Osteoblast (primary cell): ENCODE data around the gene CD48. TPM values are rescaled to one million over a fixed set of nuclear protein-coding genes. Genes with fewer than 3 reads are reported as not detected.

Experiments used
- DNase-seq: peaks from one replicate; pipeline ENCODE4 v3.0.0; 2011; ENCODE audit warnings: low spot score, mixed read lengths; ENCODE audit not compliant: insufficient read length; ENCODE audit errors: missing footprints
- H2AFZ ChIP-seq: 2 replicates; pipeline ENCODE4 v1.6.0; 2011; ENCODE audit warnings: mild to moderate bottlenecking, low read length
- H3K27ac ChIP-seq: 2 replicates; pipeline ENCODE4 v1.5.1; 2011; ENCODE audit warnings: mild to moderate bottlenecking, low read depth, low read length, moderate library complexity
- H3K27me3 ChIP-seq: 2 replicates; pipeline ENCODE4 v1.6.0; 2012; ENCODE audit warnings: mild to moderate bottlenecking, control low read depth, inconsistent platforms, low read length, moderate library complexity; ENCODE audit not compliant: insufficient read depth
- H3K36me3 ChIP-seq: 2 replicates; pipeline ENCODE4 v1.5.1; 2011; ENCODE audit warnings: mild to moderate bottlenecking, low read length, control low read depth, moderate library complexity; ENCODE audit not compliant: insufficient read depth
- H3K4me1 ChIP-seq: 2 replicates; pipeline ENCODE4 v1.5.1; 2011; ENCODE audit warnings: mild to moderate bottlenecking, low read length, control low read depth, moderate library complexity; ENCODE audit not compliant: insufficient read depth
- H3K4me2 ChIP-seq: 2 replicates; pipeline ENCODE4 v1.6.0; 2011; ENCODE audit warnings: mild to moderate bottlenecking, low read length; ENCODE audit not compliant: insufficient read depth
- H3K4me3 ChIP-seq: fragments of 200-600 bp; sonication (generic); 3 replicates; pipeline ENCODE4 v1.5.1; 2012; ENCODE audit warnings: mild to moderate bottlenecking, low read length, inconsistent platforms; ENCODE audit not compliant: insufficient read depth
- H3K79me2 ChIP-seq: 2 replicates; pipeline ENCODE4 v1.6.0; 2012; ENCODE audit warnings: mild to moderate bottlenecking, low read length, control low read depth, inconsistent platforms; ENCODE audit not compliant: insufficient read depth
- H3K9me3 ChIP-seq: 2 replicates; pipeline ENCODE4 v1.5.1; 2011; ENCODE audit warnings: low read depth, low read length, control low read depth
- H4K20me1 ChIP-seq: 2 replicates; pipeline ENCODE4 v1.6.0; 2012; ENCODE audit warnings: mild to moderate bottlenecking, low read length, control low read depth; ENCODE audit not compliant: insufficient read depth
- total RNA-seq: library from RNA; depleted of rRNA; stranded (reverse); fragments of >200 nt; gene quantifications from 2 replicates; pipeline ENCODE4 v1.2.3, GENCODE V29; 2012
- TF ChIP-seq, protein P1 (sequence below): IDR thresholded peaks from 2 replicates; pipeline ENCODE4 v1.5.1; 2011; ENCODE audit warnings: mild to moderate bottlenecking, low read depth, low read length, moderate library complexity; ENCODE audit errors: extremely low read depth

The CD48 gene
- total RNA-seq, 1 donor = under 0.01 TPM

DNA sequence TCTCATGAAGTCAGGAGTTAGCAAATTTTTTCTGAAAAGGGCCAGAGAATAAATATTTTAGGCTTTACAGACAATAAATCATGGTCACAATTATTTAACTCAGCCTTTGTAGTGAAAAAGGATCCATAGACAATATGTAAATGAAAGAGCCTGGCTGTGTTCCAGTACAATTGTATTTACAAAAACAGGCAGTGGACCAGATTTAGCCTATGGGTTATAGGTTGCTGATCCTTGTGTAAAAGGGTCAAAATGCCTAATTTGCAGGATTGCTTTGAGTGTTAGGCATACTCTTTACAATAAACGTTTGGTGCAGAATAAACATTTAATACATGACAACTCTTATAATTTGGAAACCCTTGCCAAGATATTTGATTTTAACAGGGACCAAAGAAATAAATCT is 33.9 kb upstream of the CD48 start:
- Histone ChIP-seq H3K27ac (no peak overlapping the region), H3K4me2 (no peak overlapping the region), H3K27me3 (no peaks in the 10 kb centered on the region), H3K79me2 (no peaks in the 10 kb centered on the region), H3K4me1 (no peaks in the 10 kb centered on the region), H3K36me3 (no peaks in the 10 kb centered on the region), H4K20me1 (no peaks in the 10 kb centered on the region), H3K9me3 (no peaks in the 10 kb centered on the region), H3K4me3 (no peak overlapping the region), H2AFZ (no peak overlapping the region)
- no peak for DNase-seq
- TF ChIP-seq, protein P1, sequence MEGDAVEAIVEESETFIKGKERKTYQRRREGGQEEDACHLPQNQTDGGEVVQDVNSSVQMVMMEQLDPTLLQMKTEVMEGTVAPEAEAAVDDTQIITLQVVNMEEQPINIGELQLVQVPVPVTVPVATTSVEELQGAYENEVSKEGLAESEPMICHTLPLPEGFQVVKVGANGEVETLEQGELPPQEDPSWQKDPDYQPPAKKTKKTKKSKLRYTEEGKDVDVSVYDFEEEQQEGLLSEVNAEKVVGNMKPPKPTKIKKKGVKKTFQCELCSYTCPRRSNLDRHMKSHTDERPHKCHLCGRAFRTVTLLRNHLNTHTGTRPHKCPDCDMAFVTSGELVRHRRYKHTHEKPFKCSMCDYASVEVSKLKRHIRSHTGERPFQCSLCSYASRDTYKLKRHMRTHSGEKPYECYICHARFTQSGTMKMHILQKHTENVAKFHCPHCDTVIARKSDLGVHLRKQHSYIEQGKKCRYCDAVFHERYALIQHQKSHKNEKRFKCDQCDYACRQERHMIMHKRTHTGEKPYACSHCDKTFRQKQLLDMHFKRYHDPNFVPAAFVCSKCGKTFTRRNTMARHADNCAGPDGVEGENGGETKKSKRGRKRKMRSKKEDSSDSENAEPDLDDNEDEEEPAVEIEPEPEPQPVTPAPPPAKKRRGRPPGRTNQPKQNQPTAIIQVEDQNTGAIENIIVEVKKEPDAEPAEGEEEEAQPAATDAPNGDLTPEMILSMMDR = no peak

DNA sequence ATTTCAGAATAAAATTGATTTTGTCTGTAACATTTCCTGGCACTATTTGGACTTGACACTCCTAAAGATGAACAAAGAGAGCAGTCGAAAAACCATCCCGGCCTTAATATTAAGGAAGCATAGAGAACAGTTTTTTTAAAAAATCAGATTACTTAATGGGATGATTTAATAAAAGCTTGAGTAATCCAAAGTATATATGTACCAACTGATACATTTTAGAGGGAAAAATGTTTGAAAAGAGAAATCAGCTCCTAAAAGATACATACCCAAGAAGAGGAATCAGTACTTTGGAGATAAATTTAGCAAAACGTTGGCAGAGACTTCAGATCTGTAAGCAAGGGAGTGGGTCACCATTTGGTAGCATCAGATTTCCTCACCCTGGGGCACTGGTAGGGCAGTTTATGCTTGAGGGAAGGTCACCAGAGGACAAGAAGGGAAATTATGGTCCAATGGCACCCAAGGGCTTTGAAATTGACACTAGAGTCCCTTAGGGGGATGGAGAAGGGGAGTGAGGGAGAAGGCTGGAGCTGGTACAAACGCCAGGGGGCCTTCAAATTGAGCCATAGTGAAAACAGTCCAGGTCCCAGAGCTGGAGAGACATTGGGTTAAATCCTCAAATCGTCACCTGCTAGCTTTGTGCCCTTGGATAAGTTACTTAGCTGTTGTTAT is 33.4 kb upstream of the CD48 start:
- no peak for DNase-seq
- Histone ChIP-seq H3K27me3 (no peaks in the 10 kb centered on the region), H3K79me2 (no peaks in the 10 kb centered on the region), H3K4me1 (no peaks in the 10 kb centered on the region), H3K4me3 (no peak overlapping the region), H2AFZ (no peak overlapping the region), H3K4me2 (no peak overlapping the region), H3K27ac (no peak overlapping the region), H3K9me3 (no peaks in the 10 kb centered on the region), H4K20me1 (no peaks in the 10 kb centered on the region), H3K36me3 (no peaks in the 10 kb centered on the region)
- TF ChIP-seq, protein P1 = no peak

GRCh38 chr1:160744199-160744851 is 32.7 kb upstream of the CD48 start:
- Histone ChIP-seq H3K27ac (no peak overlapping the region), H3K4me1 (no peaks in the 10 kb centered on the region), H3K4me2 (no peak overlapping the region), H3K79me2 (no peaks in the 10 kb centered on the region), H3K4me3 (no peak overlapping the region), H3K9me3 (no peaks in the 10 kb centered on the region), H3K36me3 (no peaks in the 10 kb centered on the region), H4K20me1 (no peaks in the 10 kb centered on the region), H3K27me3 (no peaks in the 10 kb centered on the region), H2AFZ (no peak overlapping the region)
- no peak for DNase-seq
- TF ChIP-seq, protein P1 = no peak

GRCh38 chr1:160743266-160743665 is 31.6 kb upstream of the CD48 start:
- H3K27me3 ChIP-seq = no peaks in the 10 kb centered on the region
- H3K79me2 ChIP-seq = no peaks in the 10 kb centered on the region
- no peak for DNase-seq
- no peak overlapping the region for H2AFZ ChIP-seq
- H3K36me3 ChIP-seq = no peaks in the 10 kb centered on the region
- H3K4me1 ChIP-seq = no peaks in the 10 kb centered on the region
- no peak overlapping the region for H3K4me3 ChIP-seq
- H3K27ac ChIP-seq = no peak overlapping the region
- TF ChIP-seq, protein P1 = no peak
- no peak overlapping the region for H3K4me2 ChIP-seq
- H4K20me1 ChIP-seq = no peaks in the 10 kb centered on the region
- H3K9me3 ChIP-seq = no peaks in the 10 kb centered on the region
